Right lobe of liver (tissue), 4 donors: ENCODE data around the gene LST1.

Experiments
- CTCF ChIP-seq, 4 donors: fragments of 200-600 bp in 3 of 4; fragments of 450-650 bp in 1 of 4; IDR thresholded peaks; one replicate each; pipeline versions ENCODE4 v1.5.1 to v1.8.0; 2016 to 2022; ENCODE audit warnings: antibody characterized with exemption in 4 of 4, mild to moderate bottlenecking in 2 of 4
- POLR2A ChIP-seq: fragments of 450-650 bp; IDR thresholded peaks from one replicate; pipeline ENCODE4 v1.6.1; 2017; ENCODE audit warnings: antibody characterized with exemption, mild to moderate bottlenecking
- donor health status: DM: no; HTN: no; CAD: no.
- donor health status: DM: no; HTN: no; CAD: no.
- donor health status: DM: no; HTN: yes; CAD: no.

- no peak for TF ChIP-seq CTCF (IDR thresholded peaks at IDR 0.05)
- no peak for TF ChIP-seq POLR2A
These were observed 41.7 kb downstream of the LST1 start for GRCh38 chr6:31627690-31628287.
